SIG-M5 treated with dmso at 0.1 percent for 504 hours (cell line): ENCODE data around the gene HSD11B1L.
A peak's percentile ranks its signal among the peaks of the same experiment; 100 is the strongest.
"Not testable (repeated sequence)": the region's sequence is repeated elsewhere in the genome, so short reads cannot be mapped to it uniquely, and the experiment has no call there.

ENCODE experiments used
- DNase-seq: peaks from one replicate; lab custom pipeline; 2025; ENCODE audit not compliant: unreplicated experiment; lab: John Stamatoyannopoulos, UW

HSD11B1L gene

GRCh38 chr19:5697890-5698634 is 17.2 kb downstream of the HSD11B1L start:
- no peak for DNase-seq

- DNase-seq: no peak
Measured at GRCh38 chr19:5698635-5699422, 18.0 kb downstream of the HSD11B1L start.

DNA sequence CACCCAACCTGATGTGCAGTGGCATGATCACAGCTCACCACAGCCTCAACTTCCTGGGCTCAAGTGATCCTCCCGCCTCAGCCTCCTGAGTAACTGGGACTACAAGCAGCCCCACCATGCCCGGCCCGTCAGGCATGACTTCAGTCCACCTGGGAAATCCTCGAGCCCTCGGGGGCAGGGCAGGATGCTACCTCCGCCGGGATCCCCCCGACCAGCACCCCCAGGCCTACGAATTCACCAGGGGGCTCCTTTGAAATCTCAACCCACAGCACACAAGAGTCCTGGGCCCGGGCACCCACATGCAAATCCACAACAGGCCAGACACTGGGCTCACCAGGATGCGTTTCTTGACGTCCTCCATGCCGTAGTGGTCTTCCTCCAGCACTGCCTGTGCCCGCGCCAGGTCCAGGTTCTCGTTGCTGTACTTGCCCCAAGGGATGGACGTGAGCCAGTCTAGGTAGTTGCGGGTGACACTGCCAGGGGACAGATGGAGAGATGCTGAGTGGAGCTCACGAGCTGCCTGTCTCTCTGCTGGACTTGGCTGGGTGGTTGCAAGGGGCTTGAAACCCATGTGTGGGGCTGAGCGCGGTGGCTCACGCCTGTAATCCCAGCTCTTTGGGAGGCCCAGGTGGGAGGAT is 19.7 kb downstream of the HSD11B1L start:
- DNase-seq: no peak

DNA sequence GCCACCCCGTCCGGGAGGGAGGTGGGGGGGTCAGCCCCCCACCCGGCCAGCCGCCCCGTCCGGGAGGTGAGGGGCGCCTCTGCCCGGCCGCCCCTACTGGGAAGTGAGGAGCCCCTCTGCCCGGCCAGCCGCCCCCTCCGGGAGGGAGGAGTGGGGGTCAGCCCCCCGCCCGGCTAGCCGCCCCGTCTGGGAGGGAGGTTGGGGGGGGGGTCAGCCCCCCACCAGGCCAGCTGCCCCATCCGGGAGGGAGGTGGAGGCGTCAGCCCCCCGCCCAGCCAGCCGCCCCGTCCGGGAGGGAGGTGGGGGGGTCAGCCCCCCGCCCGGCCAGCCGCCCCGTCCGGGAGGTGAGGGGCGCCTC is 21.2 kb downstream of the HSD11B1L start:
- DNase-seq: not testable (repeated sequence)

DNA sequence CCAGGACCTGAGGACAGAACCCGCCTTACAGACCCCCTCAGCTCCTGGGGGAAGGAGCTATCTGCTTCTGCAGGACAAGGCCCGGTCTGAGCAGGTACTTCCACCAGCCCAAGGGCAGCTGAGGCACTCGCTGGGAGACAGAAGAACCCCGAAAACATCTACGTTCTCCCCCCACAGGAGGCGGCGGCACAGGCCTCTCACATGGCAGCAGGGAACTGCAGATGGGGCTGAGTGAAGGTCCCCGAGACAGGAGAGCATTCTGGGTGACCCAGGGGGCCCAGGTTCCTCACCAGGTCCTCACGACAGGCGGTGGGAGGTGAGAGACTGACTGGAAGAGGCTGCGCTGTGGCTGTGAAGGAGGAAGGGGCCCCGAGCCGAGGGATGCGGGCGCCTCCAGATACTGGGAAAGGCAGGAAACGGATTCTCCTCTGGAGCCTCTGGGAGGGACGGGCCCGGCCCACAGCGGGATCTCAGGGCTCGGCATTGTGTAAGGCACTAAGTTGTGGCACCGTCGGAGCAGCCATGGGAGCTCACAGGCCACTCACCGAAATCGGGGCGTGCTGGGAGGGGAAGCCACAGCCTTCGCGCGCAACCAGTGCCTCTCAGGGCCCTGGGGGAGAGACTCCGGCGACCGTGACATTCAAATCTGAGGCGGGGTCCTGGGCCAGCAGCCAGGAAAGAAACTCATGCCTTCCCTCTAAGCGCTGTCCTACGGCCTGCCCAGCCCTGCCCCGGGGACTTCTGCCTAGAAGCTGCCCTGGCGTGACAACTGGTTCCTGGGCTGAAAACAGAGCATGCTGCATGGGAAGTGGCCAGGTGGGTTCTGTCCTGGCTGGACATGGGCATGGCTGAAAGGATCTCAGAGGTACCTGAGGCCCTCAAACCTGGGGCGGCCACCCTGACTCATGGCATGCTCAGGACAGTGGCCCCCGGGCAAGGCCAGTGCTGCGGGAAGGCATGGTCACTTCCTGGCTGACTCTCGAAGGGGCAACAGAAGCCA is 23.3 kb downstream of the HSD11B1L start:
- DNase-seq: no peak

DNA sequence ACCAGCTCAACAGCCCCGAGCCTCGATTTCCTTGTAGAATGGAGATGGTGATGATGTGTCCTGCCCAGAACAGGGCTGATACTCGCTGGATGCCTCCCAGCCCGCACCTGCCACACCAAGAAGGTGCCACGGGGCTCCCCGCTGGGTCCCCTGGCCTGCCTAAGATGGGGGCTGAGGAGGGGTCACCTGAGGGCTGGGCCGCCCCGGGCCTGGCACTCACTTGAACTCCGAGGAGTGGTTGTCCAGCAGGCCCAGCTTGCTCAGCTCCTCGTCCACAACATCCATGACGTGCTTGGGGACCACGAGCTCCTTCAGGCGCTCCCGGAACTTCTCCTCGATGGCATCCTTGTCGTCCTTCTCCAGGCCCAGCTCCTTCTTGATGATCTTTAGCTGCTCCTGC is 24.7 kb downstream of the HSD11B1L start:
- DNase-seq: no peak

GRCh38 chr19:5706876-5707573 is 26.2 kb downstream of the HSD11B1L start:
- no peak for DNase-seq

- DNase-seq: no peak
Measured at GRCh38 chr19:5707576-5708575, 27.0 kb downstream of the HSD11B1L start.

GRCh38 chr19:5711025-5711424 is 30.2 kb downstream of the HSD11B1L start:
- DNase-seq: no peak

DNA sequence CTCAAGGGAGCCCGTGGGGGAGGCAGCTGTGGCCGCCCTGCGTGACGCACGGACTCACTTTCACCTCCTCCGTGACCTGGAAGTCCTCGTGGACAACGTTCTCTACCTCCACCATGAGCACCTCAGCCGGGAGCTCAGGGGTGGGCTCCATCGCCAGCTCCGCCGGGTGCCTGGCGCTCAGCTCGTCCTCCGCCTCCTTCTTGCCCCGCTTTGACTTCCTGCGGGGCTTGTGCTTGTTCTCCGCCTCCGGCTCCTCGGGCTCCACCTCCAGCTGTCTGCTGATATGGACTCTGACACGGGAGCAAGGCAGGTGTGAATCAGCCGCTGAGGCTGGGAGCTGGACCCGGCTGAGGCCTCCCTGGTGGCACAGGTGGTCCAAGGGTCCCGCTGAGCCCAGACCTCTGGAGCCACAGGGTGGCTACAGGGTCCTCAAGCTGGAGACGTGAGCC is 30.9 kb downstream of the HSD11B1L start:
- DNase-seq: no peak

- no peak for DNase-seq
Measured at GRCh38 chr19:5713228-5713627, 32.4 kb downstream of the HSD11B1L start.

- DNase-seq: no peak
Measured at GRCh38 chr19:5714816-5715215, 34.0 kb downstream of the HSD11B1L start.

DNA sequence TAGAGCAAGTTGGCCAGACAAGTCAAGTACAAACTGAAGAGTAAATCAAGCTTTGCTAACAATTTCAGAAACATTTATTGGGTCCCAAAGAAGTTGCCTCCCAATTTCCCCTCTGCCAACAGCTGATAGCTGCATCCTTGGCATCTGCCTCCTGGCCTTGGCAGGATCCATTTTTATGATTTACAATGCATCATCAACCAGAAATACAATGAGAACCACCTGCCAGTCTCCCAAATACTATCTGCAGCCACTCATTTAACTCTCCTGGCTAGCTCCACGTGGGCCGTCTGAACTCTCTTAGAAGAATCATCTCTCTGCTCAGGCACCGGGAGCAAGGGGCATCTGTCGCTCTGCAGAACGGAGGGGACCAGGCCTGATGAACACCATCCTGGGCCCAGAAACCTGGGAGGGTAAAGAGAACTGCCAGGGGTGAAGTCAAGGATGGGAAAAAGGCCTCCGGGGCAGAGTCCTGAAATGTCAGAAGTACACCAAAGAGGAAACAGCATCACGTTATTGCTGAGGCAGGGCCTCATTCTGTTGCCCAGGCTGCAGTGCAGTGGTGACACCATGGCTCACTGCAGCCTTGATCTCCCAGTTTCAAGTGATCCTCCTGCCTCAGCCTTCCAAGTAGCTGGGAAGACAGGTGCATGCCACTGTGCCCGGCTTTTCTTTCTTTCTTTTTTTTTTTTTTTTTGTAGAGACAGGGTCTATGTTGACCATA is 36.5 kb downstream of the HSD11B1L start:
- DNase-seq: no peak

GRCh38 chr19:5718037-5718578 is 37.3 kb downstream of the HSD11B1L start:
- no peak for DNase-seq

DNA sequence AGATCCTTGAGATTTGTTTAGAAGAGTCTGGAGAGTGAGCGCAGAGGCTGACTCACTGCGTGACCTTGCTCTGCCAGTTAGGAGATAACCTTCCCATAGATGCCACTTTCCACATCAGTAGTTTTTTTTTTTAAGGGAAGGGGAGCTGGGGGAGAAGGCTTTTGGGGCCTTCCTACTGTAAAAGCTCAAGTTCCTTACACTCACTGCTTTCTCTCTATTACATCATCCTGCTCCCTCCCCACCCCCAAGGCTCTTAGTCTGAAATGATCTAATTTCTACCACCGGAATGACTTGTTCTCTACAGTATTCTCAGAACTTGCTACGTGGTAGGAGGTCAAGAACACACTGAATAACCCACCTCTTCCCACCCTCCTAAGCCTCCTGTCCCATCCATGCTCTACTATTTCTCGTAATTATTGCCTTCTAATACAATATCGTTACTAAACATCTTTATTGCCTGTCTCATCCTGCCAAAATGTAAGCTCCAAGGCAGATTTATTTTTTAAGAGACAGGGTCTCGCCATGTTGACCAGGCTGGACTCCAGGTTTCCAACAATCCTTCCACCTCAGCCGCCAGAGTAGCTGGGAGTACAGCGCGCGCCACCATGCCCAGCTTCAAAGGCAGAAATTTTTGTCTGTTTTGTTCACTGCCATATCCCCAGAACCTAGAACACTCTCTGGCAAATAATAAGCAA is 37.9 kb downstream of the HSD11B1L start:
- peak; percentile 91 for DNase-seq

DNA sequence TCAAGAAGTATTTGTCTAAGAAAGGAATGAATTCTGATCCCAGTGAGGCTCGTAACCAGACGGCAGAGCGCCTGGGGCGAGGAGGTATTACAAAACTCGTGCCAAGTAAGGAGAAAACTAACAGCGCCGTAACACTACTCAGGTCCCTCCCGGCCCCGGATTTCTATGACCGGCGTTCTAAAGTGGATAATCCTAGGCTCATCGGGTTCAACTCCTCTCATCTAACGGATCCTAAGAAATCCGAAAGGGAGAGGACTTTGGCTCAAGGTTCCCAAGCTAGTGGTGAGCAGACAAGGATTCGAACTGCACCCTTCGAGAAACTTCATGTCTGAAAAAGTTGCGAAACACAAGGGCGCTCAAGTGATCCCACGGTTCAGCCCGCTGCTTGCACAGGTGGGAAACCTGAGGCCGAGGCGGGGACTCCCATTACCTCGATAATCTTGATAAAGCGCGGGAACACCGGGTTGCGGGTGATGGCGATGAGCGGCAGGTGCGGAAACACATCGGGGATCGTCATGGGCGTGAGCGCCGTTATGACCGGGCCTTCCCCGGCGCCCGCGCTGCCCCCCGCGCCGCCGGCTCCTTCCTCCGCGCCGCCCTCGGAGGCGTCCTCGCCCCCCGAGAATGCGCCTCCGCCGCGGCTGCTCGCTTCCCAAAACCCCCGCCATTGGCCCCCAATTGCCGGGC is 38.6 kb downstream of the HSD11B1L start:
- peak; percentile 31 for DNase-seq
